ENCODE data around the gene SNX18.
A peak's percentile ranks its signal among the peaks of the same experiment; 100 is the strongest.

SNX18 gene

DNA sequence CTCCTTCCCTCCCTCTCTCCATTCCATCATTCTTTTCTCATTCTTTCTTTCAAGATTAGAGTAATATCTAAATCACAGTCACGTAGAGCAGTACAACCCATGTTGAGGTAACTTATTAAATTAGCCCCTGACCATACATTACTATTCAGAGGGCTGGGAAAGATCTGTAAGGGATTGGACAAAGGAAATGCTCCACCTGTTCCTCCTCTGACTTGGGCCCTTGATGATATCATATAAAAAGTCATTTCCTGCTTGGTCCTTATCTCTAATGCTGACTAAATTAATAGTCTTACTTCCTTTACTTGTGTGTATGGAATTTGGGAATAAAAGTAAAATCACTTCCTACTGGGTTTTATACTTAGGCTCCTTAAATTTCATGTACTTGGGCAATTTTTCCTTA lies 40.8 kb downstream of the SNX18 start:
- TF ChIP-seq ZBTB7A (IDR thresholded peaks at IDR 0.05; ENCODE audit: low read depth) (no peak), TCF12 (IDR thresholded peaks at IDR 0.05; ENCODE audit: low read depth) (no peak)

DNA sequence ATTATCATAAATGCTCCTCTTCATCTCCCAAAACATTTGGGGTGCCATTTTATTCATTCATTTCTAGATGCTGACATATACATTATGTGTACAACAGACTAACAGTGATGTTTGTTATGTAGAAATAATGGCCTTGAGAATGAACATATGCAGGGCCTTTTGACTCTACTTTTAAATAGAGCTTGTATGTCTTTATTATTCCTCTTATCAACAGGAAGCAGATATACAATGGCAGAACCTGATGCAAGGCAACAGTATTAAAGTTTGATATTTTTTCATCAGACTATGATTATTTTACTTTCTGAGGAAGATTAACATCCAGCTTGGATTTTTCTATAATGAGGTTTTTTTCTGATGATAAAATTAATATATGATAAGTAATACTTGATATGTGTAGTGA lies 44.1 kb downstream of the SNX18 start:
- TF ChIP-seq, protein P1, sequence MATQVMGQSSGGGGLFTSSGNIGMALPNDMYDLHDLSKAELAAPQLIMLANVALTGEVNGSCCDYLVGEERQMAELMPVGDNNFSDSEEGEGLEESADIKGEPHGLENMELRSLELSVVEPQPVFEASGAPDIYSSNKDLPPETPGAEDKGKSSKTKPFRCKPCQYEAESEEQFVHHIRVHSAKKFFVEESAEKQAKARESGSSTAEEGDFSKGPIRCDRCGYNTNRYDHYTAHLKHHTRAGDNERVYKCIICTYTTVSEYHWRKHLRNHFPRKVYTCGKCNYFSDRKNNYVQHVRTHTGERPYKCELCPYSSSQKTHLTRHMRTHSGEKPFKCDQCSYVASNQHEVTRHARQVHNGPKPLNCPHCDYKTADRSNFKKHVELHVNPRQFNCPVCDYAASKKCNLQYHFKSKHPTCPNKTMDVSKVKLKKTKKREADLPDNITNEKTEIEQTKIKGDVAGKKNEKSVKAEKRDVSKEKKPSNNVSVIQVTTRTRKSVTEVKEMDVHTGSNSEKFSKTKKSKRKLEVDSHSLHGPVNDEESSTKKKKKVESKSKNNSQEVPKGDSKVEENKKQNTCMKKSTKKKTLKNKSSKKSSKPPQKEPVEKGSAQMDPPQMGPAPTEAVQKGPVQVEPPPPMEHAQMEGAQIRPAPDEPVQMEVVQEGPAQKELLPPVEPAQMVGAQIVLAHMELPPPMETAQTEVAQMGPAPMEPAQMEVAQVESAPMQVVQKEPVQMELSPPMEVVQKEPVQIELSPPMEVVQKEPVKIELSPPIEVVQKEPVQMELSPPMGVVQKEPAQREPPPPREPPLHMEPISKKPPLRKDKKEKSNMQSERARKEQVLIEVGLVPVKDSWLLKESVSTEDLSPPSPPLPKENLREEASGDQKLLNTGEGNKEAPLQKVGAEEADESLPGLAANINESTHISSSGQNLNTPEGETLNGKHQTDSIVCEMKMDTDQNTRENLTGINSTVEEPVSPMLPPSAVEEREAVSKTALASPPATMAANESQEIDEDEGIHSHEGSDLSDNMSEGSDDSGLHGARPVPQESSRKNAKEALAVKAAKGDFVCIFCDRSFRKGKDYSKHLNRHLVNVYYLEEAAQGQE (IDR thresholded peaks at IDR 0.05; ENCODE audit: low read depth): no peak
- no peak for TF ChIP-seq EP300 (IDR thresholded peaks at IDR 0.05; ENCODE audit: borderline replicate concordance)
- no peak for TF ChIP-seq EGR1 (IDR thresholded peaks at IDR 0.05)
- no peak for TF ChIP-seq CREB1 (IDR thresholded peaks at IDR 0.05; ENCODE audit: low read depth)
- TF ChIP-seq NFIC (IDR thresholded peaks at IDR 0.05): no peak
- TF ChIP-seq TEAD4 (IDR thresholded peaks at IDR 0.05): no peak
- no peak for TF ChIP-seq CEBPB (IDR thresholded peaks at IDR 0.05)
- TF ChIP-seq, protein P2, sequence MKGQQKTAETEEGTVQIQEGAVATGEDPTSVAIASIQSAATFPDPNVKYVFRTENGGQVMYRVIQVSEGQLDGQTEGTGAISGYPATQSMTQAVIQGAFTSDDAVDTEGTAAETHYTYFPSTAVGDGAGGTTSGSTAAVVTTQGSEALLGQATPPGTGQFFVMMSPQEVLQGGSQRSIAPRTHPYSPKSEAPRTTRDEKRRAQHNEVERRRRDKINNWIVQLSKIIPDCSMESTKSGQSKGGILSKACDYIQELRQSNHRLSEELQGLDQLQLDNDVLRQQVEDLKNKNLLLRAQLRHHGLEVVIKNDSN (IDR thresholded peaks at IDR 0.05): no peak
- no peak for TF ChIP-seq YY1 (IDR thresholded peaks at IDR 0.05; ENCODE audit: low read depth)
- TF ChIP-seq FOXM1 (IDR thresholded peaks at IDR 0.05; ENCODE audit: borderline replicate concordance, low read depth): no peak
- no peak for TF ChIP-seq TCF12 (IDR thresholded peaks at IDR 0.05; ENCODE audit: low read depth)
- TF ChIP-seq ZBTB7A (IDR thresholded peaks at IDR 0.05; ENCODE audit: low read depth): no peak
- TF ChIP-seq TAF1 (IDR thresholded peaks at IDR 0.05; ENCODE audit: low read depth): no peak
- TF ChIP-seq, protein P3, sequence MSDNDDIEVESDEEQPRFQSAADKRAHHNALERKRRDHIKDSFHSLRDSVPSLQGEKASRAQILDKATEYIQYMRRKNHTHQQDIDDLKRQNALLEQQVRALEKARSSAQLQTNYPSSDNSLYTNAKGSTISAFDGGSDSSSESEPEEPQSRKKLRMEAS (IDR thresholded peaks at IDR 0.05): no peak
- no peak for TF ChIP-seq RAD21 (IDR thresholded peaks at IDR 0.05; ENCODE audit: low read depth)

DNA sequence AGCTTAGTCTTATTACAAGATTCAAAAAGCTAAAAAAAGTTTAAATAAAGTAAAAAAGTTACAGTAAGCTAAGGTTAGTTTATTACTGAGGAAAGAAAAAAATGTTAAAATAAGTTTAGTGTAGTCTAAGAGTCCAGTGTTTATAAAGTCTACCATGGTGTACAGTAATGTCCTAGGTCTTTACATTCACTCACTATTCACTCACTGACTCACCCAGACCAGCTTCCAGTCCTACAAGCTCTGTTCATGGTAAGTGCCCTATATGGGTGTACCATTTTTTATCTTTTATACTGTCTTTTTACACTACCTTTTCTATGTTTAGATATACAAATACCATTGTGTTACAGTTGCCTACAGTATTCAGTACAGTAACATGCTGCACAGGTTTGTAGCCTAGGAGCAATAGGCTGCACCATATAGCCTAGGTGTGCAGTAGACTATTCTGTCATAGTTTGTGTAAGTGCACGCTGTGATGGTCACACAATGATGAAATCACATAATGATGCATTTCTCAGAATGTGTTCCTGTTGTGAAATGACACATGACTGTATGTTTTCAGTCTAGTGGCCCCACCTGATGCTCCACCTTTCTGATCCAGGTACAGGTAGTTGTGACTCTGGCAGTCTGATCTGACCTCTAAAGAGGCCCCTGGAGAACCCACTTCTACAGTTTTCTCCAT lies 45.7 kb downstream of the SNX18 start:
- TF ChIP-seq RAD21 (IDR thresholded peaks at IDR 0.05; ENCODE audit: low read depth) (no peak), ZBTB7A (IDR thresholded peaks at IDR 0.05; ENCODE audit: low read depth) (no peak), TEAD4 (IDR thresholded peaks at IDR 0.05) (no peak), CEBPB (IDR thresholded peaks at IDR 0.05) (no peak), CREB1 (IDR thresholded peaks at IDR 0.05; ENCODE audit: low read depth) (no peak), TCF12 (IDR thresholded peaks at IDR 0.05; ENCODE audit: low read depth) (no peak), FOXM1 (IDR thresholded peaks at IDR 0.05; ENCODE audit: borderline replicate concordance, low read depth) (no peak), YY1 (IDR thresholded peaks at IDR 0.05; ENCODE audit: low read depth) (no peak)

DNA sequence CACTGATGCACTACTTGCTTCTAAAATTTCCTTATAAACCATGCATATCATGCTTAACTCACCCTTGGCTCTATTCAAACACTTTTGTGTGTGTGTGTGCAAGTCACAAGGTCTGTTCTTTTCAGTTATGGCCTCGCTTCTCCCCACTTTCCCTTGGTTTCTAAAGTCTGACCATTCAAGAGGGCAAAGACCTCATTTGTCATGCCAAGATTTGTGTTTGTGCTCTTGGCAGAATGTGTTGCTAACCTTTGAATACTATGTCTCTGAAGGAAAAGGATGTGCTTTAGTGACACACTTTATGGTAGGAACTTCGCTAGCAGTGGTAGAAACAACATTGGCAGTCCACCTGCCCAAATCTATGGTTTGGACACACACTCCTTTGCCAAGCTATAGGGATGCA lies 50.4 kb downstream of the SNX18 start:
- TF ChIP-seq FOXM1 (IDR thresholded peaks at IDR 0.05; ENCODE audit: borderline replicate concordance, low read depth) (no peak), ZBTB7A (IDR thresholded peaks at IDR 0.05; ENCODE audit: low read depth) (no peak), YY1 (IDR thresholded peaks at IDR 0.05; ENCODE audit: low read depth) (no peak), NFIC (IDR thresholded peaks at IDR 0.05) (no peak)
- TF ChIP-seq, protein P3 (IDR thresholded peaks at IDR 0.05): no peak

DNA sequence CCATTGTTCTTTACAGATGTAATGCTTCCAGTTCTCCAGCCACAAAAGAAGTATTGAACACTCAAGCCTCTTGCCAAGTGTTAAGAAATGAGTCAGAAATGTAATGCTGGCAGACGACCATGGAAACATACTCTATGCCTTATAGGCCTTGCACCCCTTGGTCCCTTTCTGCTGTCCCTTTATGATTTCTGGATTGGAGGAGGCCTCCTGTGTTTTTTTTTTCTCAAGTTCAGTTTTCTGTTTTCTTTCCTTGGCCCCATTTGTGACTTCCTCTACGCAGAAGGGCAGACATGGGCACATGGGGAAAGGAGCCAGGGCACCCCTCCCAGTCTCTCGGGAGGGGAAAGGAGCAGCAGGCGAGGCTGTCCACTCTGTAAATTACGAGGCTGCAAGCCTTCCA lies 53.4 kb downstream of the SNX18 start:
- TF ChIP-seq CEBPB (IDR thresholded peaks at IDR 0.05) (no peak), EP300 (IDR thresholded peaks at IDR 0.05; ENCODE audit: borderline replicate concordance) (peak; percentile 40; the same call in 1 of the 2 replicates), FOXM1 (IDR thresholded peaks at IDR 0.05; ENCODE audit: borderline replicate concordance, low read depth) (0 out of 2 replicates have a peak, but pooled peaks have one; percentile 2), NFIC (IDR thresholded peaks at IDR 0.05) (peak; percentile 57; the same call in 1 of the 2 replicates)
- TF ChIP-seq, protein P3 (IDR thresholded peaks at IDR 0.05): 0 out of 2 replicates have a peak, but pooled peaks have one; percentile 22

DNA sequence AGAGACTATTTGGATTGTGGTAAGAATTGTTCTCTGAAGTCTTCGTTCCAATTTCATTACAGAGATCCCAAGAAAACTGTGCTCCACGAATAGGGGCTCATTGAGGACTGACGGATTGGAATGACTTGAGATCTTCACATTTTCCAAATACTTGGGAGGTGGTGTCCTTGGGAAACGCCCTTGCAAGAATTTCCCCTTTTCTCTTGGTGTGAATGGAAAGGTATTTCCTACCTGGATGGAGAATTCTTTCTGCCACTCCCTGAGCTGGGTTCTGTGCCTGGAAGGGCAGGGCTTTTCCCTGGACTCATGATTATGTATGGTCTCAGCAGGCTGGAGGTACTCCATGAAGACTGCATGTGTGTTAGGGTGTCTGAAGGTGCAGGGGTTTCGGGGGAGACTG lies 53.9 kb downstream of the SNX18 start:
- TF ChIP-seq, protein P3 (IDR thresholded peaks at IDR 0.05): 0 out of 2 replicates have a peak, but pooled peaks have one; percentile 6
- TF ChIP-seq EP300 (IDR thresholded peaks at IDR 0.05; ENCODE audit: borderline replicate concordance) (peak; percentile 54; the same call in 1 of the 2 replicates), TEAD4 (IDR thresholded peaks at IDR 0.05) (peak; percentile 83), RAD21 (IDR thresholded peaks at IDR 0.05; ENCODE audit: low read depth) (no peak), TAF1 (IDR thresholded peaks at IDR 0.05; ENCODE audit: low read depth) (no peak)
- TF ChIP-seq, protein P2 (IDR thresholded peaks at IDR 0.05): no peak

DNA sequence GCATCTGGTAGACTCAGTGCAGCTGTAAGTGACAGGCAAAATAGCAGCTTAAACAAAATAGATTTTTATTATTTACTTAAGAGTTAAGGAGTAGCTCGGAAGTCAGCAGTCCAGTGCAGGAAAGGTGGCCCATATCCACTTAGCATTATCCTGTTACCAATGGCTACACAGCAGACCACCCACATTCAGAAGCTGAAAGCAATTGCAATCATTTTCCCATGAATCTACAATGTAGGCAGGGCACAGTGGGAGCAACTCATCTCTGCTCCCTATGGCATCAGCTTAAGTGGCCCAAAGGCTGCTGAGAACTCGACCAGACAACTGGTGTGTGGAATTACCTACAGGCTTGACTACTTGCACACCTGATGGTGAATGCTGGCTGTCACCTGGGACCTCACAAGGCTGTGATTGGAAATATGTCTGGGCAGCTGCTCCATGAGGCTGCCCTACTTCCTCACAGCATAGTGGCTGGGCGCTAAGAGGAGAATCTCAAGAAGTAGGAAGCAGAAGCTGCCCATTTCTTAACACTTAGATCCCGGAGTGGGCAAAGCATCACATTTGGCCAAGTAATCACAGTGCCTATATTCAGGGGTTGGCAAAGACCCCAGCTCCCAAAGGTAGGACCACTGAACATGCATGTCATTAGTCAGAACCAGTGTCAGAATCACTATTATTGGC lies 56.4 kb downstream of the SNX18 start:
- TF ChIP-seq CREB1 (IDR thresholded peaks at IDR 0.05; ENCODE audit: low read depth) (no peak), NFIC (IDR thresholded peaks at IDR 0.05) (no peak), YY1 (IDR thresholded peaks at IDR 0.05; ENCODE audit: low read depth) (no peak), TAF1 (IDR thresholded peaks at IDR 0.05; ENCODE audit: low read depth) (no peak), ZBTB7A (IDR thresholded peaks at IDR 0.05; ENCODE audit: low read depth) (no peak), TEAD4 (IDR thresholded peaks at IDR 0.05) (no peak), RAD21 (IDR thresholded peaks at IDR 0.05; ENCODE audit: low read depth) (no peak), CEBPB (IDR thresholded peaks at IDR 0.05) (no peak), TCF12 (IDR thresholded peaks at IDR 0.05; ENCODE audit: low read depth) (no peak), EP300 (IDR thresholded peaks at IDR 0.05; ENCODE audit: borderline replicate concordance) (no peak), FOXM1 (IDR thresholded peaks at IDR 0.05; ENCODE audit: borderline replicate concordance, low read depth) (no peak), EGR1 (IDR thresholded peaks at IDR 0.05) (no peak)
- TF ChIP-seq, protein P2 (IDR thresholded peaks at IDR 0.05): no peak
- TF ChIP-seq, protein P1 (IDR thresholded peaks at IDR 0.05; ENCODE audit: low read depth): no peak
- TF ChIP-seq, protein P3 (IDR thresholded peaks at IDR 0.05): no peak

Data from Ishikawa (cell line).